ENCODE measurements around the gene RASEF. TPM values are rescaled to one million over a fixed set of nuclear protein-coding genes. Genes with fewer than 3 reads are reported as not detected.
"Not testable (repeated sequence)": the region's sequence is repeated elsewhere in the genome, so short reads cannot be mapped to it uniquely, and the experiment has no call there.

Gene RASEF
- total RNA-seq, 1 experiment from 2014 or later, result 0.12 TPM

GRCh38 chr9:82938426-82939218, 124.3 kb downstream of the RASEF start:
- no peaks in the 10 kb centered on the region for H3K9me2 ChIP-seq (ENCODE audit: insufficient read depth)
- H3K79me2 ChIP-seq (ENCODE audit: insufficient read depth, low read length), result no peaks in the 10 kb centered on the region
- no TSS peak for BruUV-seq (replicated peaks)
- H3K4me2 ChIP-seq (ENCODE audit: low read length), result no peak overlapping the region
- no peaks in the 10 kb centered on the region for H3K27me3 ChIP-seq (ENCODE audit: insufficient read depth, low read length)
- ATAC-seq (no peak), DNase-seq (ENCODE audit: low read depth, low spot score) (no peak)
- intact Hi-C loops (cut with micrococcal nuclease), result no loop called here
- no peak overlapping the region for H3K4me3 ChIP-seq (replicated peaks in 1 of 2; ENCODE audit: low read depth in 1 of 2, low read length in 2 of 2)
- no peak overlapping the region for H2AFZ ChIP-seq (ENCODE audit: low read depth, low read length, poor library complexity, severe bottlenecking)
- H3K4me1 ChIP-seq (ENCODE audit: control insufficient read depth in 1 of 2, insufficient read depth in 2 of 2, low read length in 2 of 2), result no peaks in the 10 kb centered on the region; a peak in 1 of 4 replicates
- no peak overlapping the region for H3K9ac ChIP-seq (ENCODE audit: low read length)
- H3K36me3 ChIP-seq (ENCODE audit: control insufficient read depth in 1 of 2, insufficient read depth in 2 of 2, low read length in 2 of 2), result no peaks in the 10 kb centered on the region
- RAD21 ChIA-PET (ENCODE audit: low non-redundant PET in 1 of 2, low total read pairs in 2 of 2, uncharacterized antibody in 2 of 2, unreplicated experiment in 2 of 2), result no interaction called here
- CTCF ChIA-PET, result no interaction called here
- no peak overlapping the region for H3K27ac ChIP-seq (ENCODE audit: low read depth, low read length)
- H4K20me1 ChIP-seq (ENCODE audit: insufficient read depth), result no peaks in the 10 kb centered on the region
- H3K9me3 ChIP-seq (ENCODE audit: control insufficient read depth in 1 of 2, insufficient read depth in 1 of 2, low read depth in 1 of 2, low read length in 2 of 2), result no peaks in the 10 kb centered on the region
- POLR2A ChIA-PET, result no interaction called here
- TF ChIP-seq CBX3 (IDR thresholded peaks at IDR 0.05; ENCODE audit: low read depth) (no peak), SP1 (IDR thresholded peaks at IDR 0.05; ENCODE audit: low read depth) (no peak), RAD21 (IDR thresholded peaks at IDR 0.05; ENCODE audit: low read depth) (no peak), ELF1 (IDR thresholded peaks at IDR 0.05; ENCODE audit: borderline replicate concordance, low read depth) (no peak), EZH2 (IDR thresholded peaks at IDR 0.05) (no peak), JUND (IDR thresholded peaks at IDR 0.05) (no peak), TCF7L2 (IDR thresholded peaks at IDR 0.05; ENCODE audit: borderline replicate concordance, extremely low read depth, insufficient read depth, insufficient read length) (no peak), SRF (IDR thresholded peaks at IDR 0.05; ENCODE audit: low read depth) (no peak), REST (IDR thresholded peaks at IDR 0.05; ENCODE audit: low read depth) (no peak), FOSL1 (IDR thresholded peaks at IDR 0.05; ENCODE audit: low read depth) (no peak), CTCF (IDR thresholded peaks at IDR 0.05 in 2 of 3, conservative IDR thresholded peaks at IDR 0.05 in 1 of 3; ENCODE audit: borderline replicate concordance in 1 of 3, insufficient read depth in 1 of 3, low read depth in 2 of 3, low read length in 2 of 3) (no peak), EZH2phosphoT487 (IDR thresholded peaks at IDR 0.05; ENCODE audit: borderline replicate concordance) (no peak)
- TF ChIP-seq, protein P1, sequence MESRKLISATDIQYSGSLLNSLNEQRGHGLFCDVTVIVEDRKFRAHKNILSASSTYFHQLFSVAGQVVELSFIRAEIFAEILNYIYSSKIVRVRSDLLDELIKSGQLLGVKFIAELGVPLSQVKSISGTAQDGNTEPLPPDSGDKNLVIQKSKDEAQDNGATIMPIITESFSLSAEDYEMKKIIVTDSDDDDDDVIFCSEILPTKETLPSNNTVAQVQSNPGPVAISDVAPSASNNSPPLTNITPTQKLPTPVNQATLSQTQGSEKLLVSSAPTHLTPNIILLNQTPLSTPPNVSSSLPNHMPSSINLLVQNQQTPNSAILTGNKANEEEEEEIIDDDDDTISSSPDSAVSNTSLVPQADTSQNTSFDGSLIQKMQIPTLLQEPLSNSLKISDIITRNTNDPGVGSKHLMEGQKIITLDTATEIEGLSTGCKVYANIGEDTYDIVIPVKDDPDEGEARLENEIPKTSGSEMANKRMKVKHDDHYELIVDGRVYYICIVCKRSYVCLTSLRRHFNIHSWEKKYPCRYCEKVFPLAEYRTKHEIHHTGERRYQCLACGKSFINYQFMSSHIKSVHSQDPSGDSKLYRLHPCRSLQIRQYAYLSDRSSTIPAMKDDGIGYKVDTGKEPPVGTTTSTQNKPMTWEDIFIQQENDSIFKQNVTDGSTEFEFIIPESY (IDR thresholded peaks at IDR 0.05; ENCODE audit: extremely low read depth, insufficient replicate concordance, low read length), result no peak

GRCh38 chr9:82936561-82936960, 126.4 kb downstream of the RASEF start:
- DNase-seq (ENCODE audit: low read depth, low spot score); H3K27me3 ChIP-seq (ENCODE audit: insufficient read depth, low read length); intact Hi-C loops (cut with micrococcal nuclease); H3K4me2 ChIP-seq (ENCODE audit: low read length); H2AFZ ChIP-seq (ENCODE audit: low read depth, low read length, poor library complexity, severe bottlenecking); H3K36me3 ChIP-seq (ENCODE audit: control insufficient read depth in 1 of 2, insufficient read depth in 2 of 2, low read length in 2 of 2); RAD21 ChIA-PET (ENCODE audit: low non-redundant PET in 1 of 2, low total read pairs in 2 of 2, uncharacterized antibody in 2 of 2, unreplicated experiment in 2 of 2); BruUV-seq (replicated peaks); ATAC-seq; H3K79me2 ChIP-seq (ENCODE audit: insufficient read depth, low read length); H3K9me2 ChIP-seq (ENCODE audit: insufficient read depth); POLR2A ChIA-PET; CTCF ChIA-PET; H4K20me1 ChIP-seq (ENCODE audit: insufficient read depth); H3K9me3 ChIP-seq (ENCODE audit: control insufficient read depth in 1 of 2, insufficient read depth in 1 of 2, low read depth in 1 of 2, low read length in 2 of 2); H3K4me3 ChIP-seq (replicated peaks in 1 of 2; ENCODE audit: low read depth in 1 of 2, low read length in 2 of 2); H3K4me1 ChIP-seq (ENCODE audit: control insufficient read depth in 1 of 2, insufficient read depth in 2 of 2, low read length in 2 of 2); H3K9ac ChIP-seq (ENCODE audit: low read length); H3K27ac ChIP-seq (ENCODE audit: low read depth, low read length): not testable (repeated sequence)
